ENCODE results near the gene NUDCD3. TPM values are rescaled to one million over a fixed set of nuclear protein-coding genes. Genes with fewer than 3 reads are reported as not detected.

The NUDCD3 gene
- total and polyA plus RNA-seq, 2 of the 8 experiments (the other 6 are each of a cell fraction or from before 2014, with no cell fraction given) = 35.2 to 93.7 TPM

DNA sequence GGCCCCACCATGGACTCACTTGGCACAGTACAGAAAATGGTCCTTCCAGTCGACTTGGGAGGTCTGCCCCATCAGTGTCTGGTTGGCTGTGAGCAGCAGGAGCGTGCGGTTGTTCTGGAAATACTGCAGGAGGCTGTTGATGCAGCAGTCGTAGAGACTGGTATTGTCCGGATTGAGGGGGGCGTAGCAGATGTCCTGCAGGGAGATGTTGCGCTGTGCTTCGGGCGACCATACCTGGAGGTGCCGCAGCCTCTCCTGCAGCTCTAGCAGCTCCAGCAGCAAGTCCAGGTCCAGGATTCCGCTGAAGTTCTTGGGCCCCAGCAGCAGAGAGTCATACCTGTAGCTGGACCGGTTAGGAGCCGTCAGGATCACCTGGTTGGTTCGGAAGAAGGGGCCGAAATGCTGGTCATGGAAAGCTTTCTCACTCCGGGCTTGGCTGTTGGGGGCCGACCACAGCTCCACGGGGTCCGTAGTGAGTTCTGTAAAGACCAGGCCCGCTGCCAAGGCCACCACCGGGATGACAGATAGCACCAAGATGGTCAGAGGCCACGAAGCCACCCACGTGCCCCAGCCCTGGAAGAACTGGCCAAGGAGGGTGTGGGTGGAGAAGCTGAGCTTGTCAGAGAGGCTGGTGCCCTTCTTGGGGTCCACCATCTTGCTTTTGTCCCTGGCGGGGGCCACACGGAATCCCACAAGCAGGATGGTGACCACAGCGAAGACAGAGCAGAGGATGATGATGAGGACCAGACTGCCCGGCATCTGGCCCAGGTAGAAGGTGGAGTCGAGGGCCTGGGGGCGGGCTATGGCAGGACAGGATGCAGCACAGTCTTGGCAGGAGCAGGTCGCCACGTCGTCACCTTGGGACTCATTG, 48.6 kb upstream of the NUDCD3 start:
- Histone ChIP-seq H2BK12ac (ENCODE audit: low read depth, low read length) (no peak overlapping the region), H3K27ac (ENCODE audit: low read depth, low read length) (no peak overlapping the region), H3K36me3 (ENCODE audit: control insufficient read depth in 2 of 4, insufficient read depth in 4 of 4, low read length in 3 of 4) (no peaks in the 10 kb centered on the region), H4K20me1 (replicated peaks in 1 of 2; ENCODE audit: control insufficient read depth in 1 of 2, insufficient read depth in 2 of 2, low read length in 2 of 2) (no peaks in the 10 kb centered on the region), H3K4ac (replicated peaks; ENCODE audit: insufficient read length, low read depth, low read length) (no peak overlapping the region), H3K4me1 (replicated peaks in 1 of 4; ENCODE audit: control insufficient read depth in 3 of 4, insufficient read depth in 4 of 4, low read length in 3 of 4) (no peaks in the 10 kb centered on the region), H2BK20ac (ENCODE audit: low read length) (no peak overlapping the region), H3K9ac (replicated peaks in 1 of 4; ENCODE audit: extremely low read depth in 1 of 4, low read depth in 3 of 4, low read length in 3 of 4) (no peak overlapping the region), H3K79me2 (ENCODE audit: control insufficient read depth in 1 of 2, insufficient read depth in 2 of 2, low read length in 2 of 2) (no peaks in the 10 kb centered on the region), H2BK120ac (replicated peaks; ENCODE audit: low read depth, low read length) (no peak overlapping the region), H2AK5ac (ENCODE audit: low read depth, low read length) (no peak overlapping the region), H4K91ac (replicated peaks; ENCODE audit: insufficient read length, low read length) (no peak overlapping the region), H3K9me3 (ENCODE audit: insufficient read depth in 2 of 2, low read depth in 1 of 2, low read length in 1 of 2) (no peaks in the 10 kb centered on the region), H3K56ac (replicated peaks; ENCODE audit: insufficient read length, low read depth, low read length) (no peak overlapping the region), H3K27me3 (replicated peaks in 1 of 4; ENCODE audit: control insufficient read depth in 3 of 4, extremely low read depth in 1 of 4, insufficient read depth in 3 of 4, low read length in 3 of 4) (no peaks in the 10 kb centered on the region), H2BK5ac (ENCODE audit: low read depth, low read length) (no peak overlapping the region), H3K14ac (ENCODE audit: insufficient read length) (no peak overlapping the region), H3K23me2 (ENCODE audit: low read depth, low read length) (no peaks in the 10 kb centered on the region), H2BK15ac (ENCODE audit: low read length) (no peak overlapping the region), H3K18ac (ENCODE audit: extremely low read depth, low read length) (no peak overlapping the region), H3K4me2 (ENCODE audit: insufficient read depth in 1 of 2, low read depth in 2 of 2, low read length in 2 of 2) (no peak overlapping the region), H4K5ac (ENCODE audit: insufficient read length, low read depth, low read length) (no peak overlapping the region), H3K23ac (ENCODE audit: insufficient read length) (no peak overlapping the region), H4K8ac (ENCODE audit: extremely low read depth, insufficient read depth, low read length) (no peak overlapping the region), H3K4me3 (ENCODE audit: extremely low read depth in 1 of 4, insufficient read depth in 2 of 4, low read depth in 3 of 4, low read length in 4 of 4) (no peak overlapping the region), H3K79me1 (ENCODE audit: low read depth, low read length) (no peaks in the 10 kb centered on the region), H2AFZ (ENCODE audit: low read length) (no peak overlapping the region)
- POLR2A ChIA-PET (ENCODE audit: partially characterized antibody) = interaction anchor here (0.6 to 1.4 kb wide), 2 partner anchors 20 to 460 kb away, joined by 3 to 4 read pairs; no protein-coding TSS in a partner anchor
- 86% methylated on average over 32 of the region's 32 CpGs; no CpG with 5 or more reads in 1 of the 2 experiments for WGBS, 2 experiments (ENCODE audit: extremely low coverage in 1 of 2, insufficient coverage in 1 of 2, insufficient read length in 1 of 2, insufficient replicate concordance in 2 of 2, low coverage in 1 of 2, low lambda C conversion rate in 2 of 2, missing lambda C conversion rate in 1 of 2)
- no peak for TF ChIP-seq SP2 (IDR thresholded peaks at IDR 0.05; ENCODE audit: low read length)
- CTCF ChIA-PET (ENCODE audit: partially characterized antibody) = interaction anchor here (10.0 kb wide), 1 partner anchor 25 kb away, joined by 98 read pairs; no protein-coding TSS in a partner anchor
- no peak for DNase-seq (ENCODE audit: low read depth in 1 of 2, low spot score in 2 of 2)
- no peak for FAIRE-seq

Data from H1 (cell line).